Activated CD8-positive, alpha-beta memory T cell treated with anti-CD3 and anti-CD28 coated beads, Interleukin-2, amount 50 U/mL, for 48 hours (primary cell): ENCODE data around the gene PTAFR.

ENCODE experiments used
- DNase-seq: peaks from one replicate; pipeline ENCODE4 v3.0.0-alpha.2; 2020

Gene PTAFR

DNA sequence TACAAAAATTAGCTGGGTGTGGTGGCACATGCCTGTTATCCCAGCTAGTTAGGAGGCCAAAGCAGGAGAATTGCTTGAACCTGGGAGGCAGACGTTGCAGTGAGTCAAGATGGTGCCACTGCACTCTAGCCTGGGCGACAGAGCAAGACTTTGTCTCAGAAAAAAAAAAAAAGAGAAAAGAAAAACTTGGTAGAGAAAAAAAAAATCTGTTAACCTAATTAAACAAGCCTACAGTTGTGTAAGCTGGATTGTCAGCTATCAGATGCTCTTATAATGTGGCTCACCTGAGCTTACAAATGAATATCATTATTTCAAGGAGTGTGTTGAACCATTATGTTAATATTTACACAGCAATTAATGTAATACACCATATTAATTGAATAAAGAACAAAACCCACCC lies 61.6 kb downstream of the PTAFR start:
- DNase-seq = no peak

DNA sequence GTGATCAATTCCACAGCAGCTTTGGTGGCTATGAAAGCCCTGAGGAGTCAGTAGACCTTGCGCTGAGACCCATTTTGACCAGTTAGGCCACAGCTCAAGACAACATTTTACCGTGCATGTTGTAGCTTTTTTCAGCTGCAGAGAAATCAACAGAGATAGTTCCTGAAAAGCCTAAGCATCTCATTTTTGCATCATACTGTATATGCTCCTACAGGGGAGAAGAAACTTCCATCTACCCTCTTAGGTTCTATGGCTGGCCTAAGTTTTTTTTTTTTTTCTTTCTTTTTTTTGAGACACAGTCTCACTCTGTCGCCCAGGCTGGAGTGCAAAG lies 63.3 kb downstream of the PTAFR start:
- no peak for DNase-seq

DNA sequence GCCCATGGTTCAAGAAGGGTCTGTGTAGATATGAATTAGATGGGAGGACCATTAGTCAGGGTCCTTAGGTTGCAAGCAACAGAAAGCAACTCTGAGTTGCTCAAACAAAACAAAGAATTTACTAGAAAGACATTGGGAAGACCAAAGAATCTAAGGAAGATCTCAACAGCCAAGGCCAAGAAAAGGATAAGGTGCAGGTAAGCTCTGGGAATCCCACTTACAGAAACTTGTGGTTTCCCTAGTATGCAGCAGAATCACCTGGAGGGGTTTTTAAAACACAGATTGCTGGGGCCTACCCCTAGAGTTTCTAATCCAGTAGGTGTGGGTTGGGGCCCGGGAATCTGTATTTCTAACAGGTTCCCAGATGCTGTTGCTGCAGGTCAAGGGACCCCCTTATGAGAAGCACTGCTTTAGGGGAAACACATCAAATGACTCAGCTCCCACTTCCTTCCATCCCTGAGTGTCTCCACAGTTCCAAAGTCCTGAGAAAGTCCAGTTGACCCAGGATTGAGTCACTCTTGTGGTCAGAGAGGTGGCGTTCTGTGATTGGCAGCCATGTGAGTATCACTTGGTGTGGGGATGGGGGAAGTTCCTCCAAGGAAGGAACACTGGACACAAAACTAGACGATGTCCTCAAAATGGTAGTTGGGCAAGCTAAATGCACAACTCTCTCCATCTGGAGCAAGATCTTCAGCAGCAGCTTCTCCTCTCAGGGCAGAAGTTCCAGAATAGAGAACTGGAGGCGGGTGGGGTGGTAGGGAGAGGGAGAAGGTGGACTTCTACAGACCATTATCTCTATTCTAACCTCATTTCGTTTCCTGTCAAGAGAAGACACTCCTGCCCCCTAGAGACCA lies 63.9 kb downstream of the PTAFR start:
- no peak for DNase-seq

DNA sequence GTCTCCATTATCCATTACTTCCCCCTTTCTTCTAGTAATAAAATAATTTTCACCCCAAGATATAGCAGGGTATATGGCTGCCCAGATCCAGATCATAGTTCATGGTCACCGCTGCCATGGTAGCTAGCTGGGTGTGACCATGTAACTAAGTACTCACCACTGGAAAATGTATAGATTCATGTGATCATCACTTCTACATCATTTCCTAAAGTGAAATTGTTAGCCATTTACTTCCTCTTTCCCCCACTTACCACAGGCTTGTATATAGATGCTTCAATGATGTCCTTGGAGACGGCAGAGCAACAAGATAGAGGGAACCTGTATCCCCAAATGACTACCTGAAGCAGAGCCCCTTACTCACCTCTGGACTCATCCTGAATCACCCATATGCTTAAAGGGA lies 65.3 kb downstream of the PTAFR start:
- no peak for DNase-seq

DNA sequence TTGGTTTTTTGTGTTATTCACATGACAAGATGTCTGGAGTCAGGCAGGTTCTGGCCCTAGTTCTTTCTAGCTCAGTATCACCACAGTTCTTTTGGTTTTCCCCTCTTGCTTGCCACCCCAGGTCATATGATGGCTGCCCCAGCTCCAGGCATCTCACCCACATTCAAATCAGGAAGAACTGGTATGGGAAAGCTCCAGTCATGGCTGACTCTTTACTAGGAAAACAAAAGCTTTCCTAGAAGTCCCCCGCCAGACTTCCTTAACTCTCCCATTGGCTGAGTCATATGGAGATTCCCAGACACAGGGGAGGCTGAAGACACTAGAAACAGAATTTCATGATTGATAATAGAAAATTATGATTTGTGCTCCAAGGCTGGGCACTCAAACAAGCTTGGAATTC lies 65.9 kb downstream of the PTAFR start:
- no peak for DNase-seq

DNA sequence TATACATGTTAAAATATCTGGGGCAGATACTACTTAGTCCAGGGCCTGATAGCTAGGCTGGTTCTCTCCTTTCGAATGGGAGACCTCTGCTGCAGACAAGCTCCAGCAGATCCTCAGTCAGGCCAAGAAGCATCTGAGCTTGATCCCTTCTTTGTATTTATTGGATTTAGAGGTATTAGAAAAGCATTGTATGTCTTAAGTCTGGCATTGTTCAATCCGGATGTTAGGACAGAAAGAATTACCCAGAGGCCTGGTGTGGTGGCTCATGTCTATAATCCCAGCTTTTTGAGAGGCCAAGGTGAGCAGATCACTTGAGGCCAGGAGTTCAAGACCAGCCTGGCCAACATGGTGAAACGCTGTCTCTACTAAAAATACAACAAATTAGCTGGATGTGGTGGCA lies 66.9 kb downstream of the PTAFR start:
- no peak for DNase-seq

DNA sequence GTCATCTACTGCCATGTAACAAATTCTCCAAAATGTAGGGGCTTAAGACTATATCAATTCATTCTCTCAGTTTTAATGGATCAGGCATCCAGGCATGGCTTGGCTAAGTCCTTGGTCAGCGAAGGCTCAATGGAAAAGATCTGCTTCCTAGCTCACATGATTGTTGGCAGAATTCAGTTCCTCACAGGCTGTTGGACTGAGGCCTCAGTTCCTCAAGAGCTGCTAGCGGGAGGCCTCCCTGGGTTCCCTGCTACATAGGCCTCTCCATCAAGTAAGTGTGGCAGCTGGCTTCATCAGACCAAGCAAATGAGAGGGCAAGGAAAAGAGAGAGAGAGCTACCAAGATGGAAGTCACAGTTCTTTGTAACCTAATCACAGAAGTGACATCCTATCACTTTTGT lies 68.5 kb downstream of the PTAFR start:
- DNase-seq = no peak

DNA sequence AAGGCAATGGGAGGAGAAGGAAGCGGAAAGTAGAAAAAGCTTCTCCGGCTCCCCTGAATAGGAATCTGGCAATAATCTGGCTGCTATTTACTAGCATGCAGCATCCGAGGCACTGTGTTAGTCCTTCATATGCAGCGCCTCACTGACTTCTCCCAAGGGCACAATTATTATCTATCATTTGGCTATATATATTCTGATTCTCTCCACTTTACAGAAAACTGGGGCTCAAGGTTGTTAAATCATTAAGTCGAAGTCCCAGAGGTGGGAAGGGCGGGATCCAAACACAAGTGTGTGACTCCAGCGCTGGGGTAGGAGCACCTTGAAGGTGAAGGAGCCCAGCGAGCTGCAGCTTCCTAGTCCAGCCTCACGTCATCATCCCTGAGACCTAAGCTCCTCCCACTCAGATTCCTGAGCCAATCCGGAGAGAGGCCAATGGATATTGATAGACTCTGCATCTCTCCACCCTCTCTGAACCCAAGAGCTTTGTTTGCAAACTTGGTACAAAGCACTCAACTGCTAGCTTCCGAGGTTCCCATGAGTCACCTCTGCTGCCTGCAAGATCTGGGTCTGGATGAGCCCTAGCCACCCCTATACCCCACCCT lies 71.5 kb downstream of the PTAFR start:
- peak; percentile 26 for DNase-seq

DNA sequence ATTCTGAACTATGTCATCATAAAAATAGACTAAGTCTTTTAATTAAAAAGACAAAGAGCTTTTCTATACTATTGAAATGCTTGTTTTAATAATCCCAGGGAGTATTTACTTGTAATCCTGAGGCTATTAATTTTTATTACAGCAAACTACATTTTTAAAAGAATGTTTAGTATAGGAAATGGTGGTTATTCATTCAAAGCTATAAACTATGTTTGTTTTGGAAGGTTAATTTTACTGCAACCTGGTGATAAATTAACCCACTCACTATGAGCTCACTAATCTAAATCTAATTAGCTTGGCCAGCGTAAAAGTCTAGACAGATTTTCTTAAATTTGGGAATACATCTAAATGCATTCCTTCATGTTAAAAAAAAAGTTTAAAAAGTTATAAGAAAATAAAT lies 74.3 kb downstream of the PTAFR start:
- DNase-seq = no peak

DNA sequence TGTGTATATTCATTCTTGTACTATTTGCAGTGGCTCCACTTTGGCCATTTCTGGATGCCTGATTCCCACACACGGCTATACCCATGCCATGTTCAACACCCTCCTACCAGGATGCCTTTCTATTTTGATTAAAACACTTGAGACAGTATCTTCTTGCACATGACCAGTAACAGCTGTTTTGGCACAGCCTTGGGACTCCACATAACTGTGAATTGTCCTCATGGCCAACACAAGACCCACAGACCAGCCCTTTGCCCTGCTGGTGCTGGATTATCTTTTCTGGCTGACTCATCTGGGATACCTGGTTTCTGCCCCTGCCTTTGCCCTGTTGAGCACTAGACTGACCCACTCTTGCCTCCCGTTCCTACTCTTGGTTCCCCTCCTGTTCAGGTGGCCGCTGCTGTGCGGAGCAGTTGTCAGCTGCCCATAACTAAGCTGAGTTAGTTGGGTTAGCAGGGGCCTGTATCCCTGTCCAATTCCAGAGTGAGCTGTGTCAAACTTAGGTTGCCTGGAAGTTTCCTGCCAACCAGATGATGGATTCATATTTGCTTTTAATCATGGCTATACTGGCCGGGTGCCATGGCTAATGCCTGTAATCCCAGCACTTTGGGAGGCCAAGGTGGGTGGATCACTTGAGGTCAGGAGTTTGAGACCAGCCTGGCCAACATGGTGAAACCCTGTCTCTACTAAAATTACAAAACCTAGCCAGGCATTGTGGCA lies 77.3 kb downstream of the PTAFR start:
- peak; percentile 20 for DNase-seq
